Right lobe of liver (tissue), 6 donors: ENCODE data around the gene ITPKB. TPM values are rescaled to one million over a fixed set of nuclear protein-coding genes. Genes with fewer than 3 reads are reported as not detected.

Experiments
- ATAC-seq, 4 donors: fragments of 200-7000 bp; cut with Tn5 transposase; one replicate each; pipeline ENCODE4 v1.9.1; 2020; ENCODE audit warnings: mild to moderate bottlenecking in 4 of 4, moderate library complexity in 4 of 4
- DNase-seq, 3 donors: peaks; one replicate each; pipeline ENCODE4 v3.0.0-alpha.2; 2020
- H3K27ac ChIP-seq, 3 donors: fragments of 200-600 bp; one replicate each; pipeline ENCODE4 v1.8.0; 2022
- H3K27me3 ChIP-seq, 2 donors: fragments of 200-600 bp; one replicate each; pipeline ENCODE4 v1.8.0; 2022
- H3K36me3 ChIP-seq, 4 donors: fragments of 200-600 bp; sonication (generic) in 1 of 4; one replicate each; pipeline versions ENCODE4 v1.5.1 to v1.8.0; 2017 to 2022; ENCODE audit warnings: control low read depth in 1 of 4
- H3K4me1 ChIP-seq, 4 donors: fragments of 200-600 bp; sonication (generic) in 1 of 4; one replicate each; pipeline versions ENCODE4 v1.5.1 to v1.8.0; 2017 to 2022; ENCODE audit warnings: control low read depth in 1 of 4
- H3K4me3 ChIP-seq, 3 donors: fragments of 200-600 bp; one replicate each; pipeline ENCODE4 v1.8.0; 2022
- H3K9me3 ChIP-seq, 4 donors: fragments of 200-600 bp; sonication (generic) in 1 of 4; one replicate each; pipeline versions ENCODE4 v1.5.1 to v1.8.0; 2017 to 2022; ENCODE audit warnings: control low read depth in 1 of 4
- POLR2A ChIP-seq: fragments of 450-650 bp; IDR thresholded peaks from one replicate; pipeline ENCODE4 v1.6.1; 2017; ENCODE audit warnings: antibody characterized with exemption, mild to moderate bottlenecking
- WGBS: methylation state at CpG from one replicate; pipeline ENCODE4 v1.1.6; 2018; ENCODE audit warnings: low coverage, low lambda C conversion rate; ENCODE audit not compliant: insufficient coverage; ENCODE audit errors: missing lambda C conversion rate; 5-methylcytosine and 5-hydroxymethylcytosine counted together
- intact Hi-C, 2 donors: fragments of 100-400 bp; cut with DNase I; formaldehyde crosslinking; loops; one replicate each; pipeline versions ENCODE4 v1.11.2 to v1.14.1; 2022
- total RNA-seq, 6 experiments: library from RNA; depleted of rRNA in 2 of 6; stranded (reverse); fragments of >200 nt in 2 of 6; fragmentation: NEBNext Ultra II Directional in 3 of 6; extraction: Animal tissue kit (Norgen Biotek cat#: 25700) in 3 of 6; gene quantifications; one replicate each; pipeline versions ENCODE4 v1.1.0 to v1.2.4, GENCODE V29; 2016 to 2023
- TF ChIP-seq, protein P1 (sequence below), 4 donors: fragments of 200-600 bp in 3 of 4; fragments of 450-650 bp in 1 of 4; IDR thresholded peaks; one replicate each; pipeline versions ENCODE4 v1.5.1 to v1.8.0; 2016 to 2022; ENCODE audit warnings: antibody characterized with exemption in 4 of 4, mild to moderate bottlenecking in 2 of 4
- donor health status: DM: no; HTN: yes; CAD: no.
- donor health status: DM: no; HTN: no; CAD: no.
- donor health status: DM: no; HTN: no; CAD: no.
- donor health status: DM: no; HTN: yes; CAD: no.
- donor health status: DM: no; HTN: yes; CAD: no.

Gene ITPKB
- total RNA-seq, 6 experiments from 2014 or later, result 2.1 to 4.1 (median 3.4) TPM

DNA sequence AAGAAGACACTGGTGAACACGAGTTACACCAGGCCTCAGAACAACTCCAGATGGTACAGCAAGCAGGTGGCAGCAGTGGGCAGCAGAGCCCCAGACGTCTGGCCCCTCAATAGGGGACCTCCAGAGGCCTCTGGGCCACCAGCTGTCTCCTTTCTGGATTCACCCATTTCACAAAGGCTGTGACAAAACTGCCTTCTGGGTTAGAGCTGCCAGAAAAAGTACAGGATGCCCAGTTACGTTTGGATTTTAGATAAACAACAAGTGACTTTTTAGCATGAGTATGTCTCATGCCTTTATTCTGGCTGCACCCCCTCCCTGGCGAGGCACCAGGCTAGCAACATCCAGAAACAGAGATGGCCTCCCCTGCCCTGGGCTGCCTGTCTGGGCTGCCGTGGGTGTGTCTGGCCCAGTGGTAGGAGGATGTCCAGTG lies 30.1 kb downstream of the ITPKB start:
- intact Hi-C loops, result no loop called here
- H3K4me1 ChIP-seq, result peaks cover 0 to 3% (median 0%) of the 10 kb centered on the region in 4 donors
- WGBS, result 0% methylated on average over 1 of the region's 5 CpGs
- ATAC-seq (no peak), DNase-seq (no peak)
- TF ChIP-seq POLR2A, result no peak
- TF ChIP-seq, protein P1, sequence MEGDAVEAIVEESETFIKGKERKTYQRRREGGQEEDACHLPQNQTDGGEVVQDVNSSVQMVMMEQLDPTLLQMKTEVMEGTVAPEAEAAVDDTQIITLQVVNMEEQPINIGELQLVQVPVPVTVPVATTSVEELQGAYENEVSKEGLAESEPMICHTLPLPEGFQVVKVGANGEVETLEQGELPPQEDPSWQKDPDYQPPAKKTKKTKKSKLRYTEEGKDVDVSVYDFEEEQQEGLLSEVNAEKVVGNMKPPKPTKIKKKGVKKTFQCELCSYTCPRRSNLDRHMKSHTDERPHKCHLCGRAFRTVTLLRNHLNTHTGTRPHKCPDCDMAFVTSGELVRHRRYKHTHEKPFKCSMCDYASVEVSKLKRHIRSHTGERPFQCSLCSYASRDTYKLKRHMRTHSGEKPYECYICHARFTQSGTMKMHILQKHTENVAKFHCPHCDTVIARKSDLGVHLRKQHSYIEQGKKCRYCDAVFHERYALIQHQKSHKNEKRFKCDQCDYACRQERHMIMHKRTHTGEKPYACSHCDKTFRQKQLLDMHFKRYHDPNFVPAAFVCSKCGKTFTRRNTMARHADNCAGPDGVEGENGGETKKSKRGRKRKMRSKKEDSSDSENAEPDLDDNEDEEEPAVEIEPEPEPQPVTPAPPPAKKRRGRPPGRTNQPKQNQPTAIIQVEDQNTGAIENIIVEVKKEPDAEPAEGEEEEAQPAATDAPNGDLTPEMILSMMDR (IDR thresholded peaks at IDR 0.05), result no peak
- H3K27me3 ChIP-seq, result no peaks in the 10 kb centered on the region
- no peaks in the 10 kb centered on the region for H3K36me3 ChIP-seq
- H3K9me3 ChIP-seq, result no peaks in the 10 kb centered on the region
- H3K4me3 ChIP-seq, result no peak overlapping the region
- no peak overlapping the region for H3K27ac ChIP-seq

GRCh38 chr1:226708342-226708780 lies 30.7 kb downstream of the ITPKB start:
- WGBS, result 36% methylated on average over 5 of the region's 6 CpGs
- H3K9me3 ChIP-seq, result no peaks in the 10 kb centered on the region
- no peaks in the 10 kb centered on the region for H3K27me3 ChIP-seq
- no peak overlapping the region for H3K4me3 ChIP-seq
- peaks cover 0 to 3% (median 0%) of the 10 kb centered on the region in 4 donors for H3K4me1 ChIP-seq
- H3K27ac ChIP-seq, result no peak overlapping the region
- TF ChIP-seq POLR2A, result no peak
- TF ChIP-seq, protein P1 (IDR thresholded peaks at IDR 0.05), result no peak
- ATAC-seq (no peak), DNase-seq (no peak)
- intact Hi-C loops, result no loop called here
- no peaks in the 10 kb centered on the region for H3K36me3 ChIP-seq

DNA sequence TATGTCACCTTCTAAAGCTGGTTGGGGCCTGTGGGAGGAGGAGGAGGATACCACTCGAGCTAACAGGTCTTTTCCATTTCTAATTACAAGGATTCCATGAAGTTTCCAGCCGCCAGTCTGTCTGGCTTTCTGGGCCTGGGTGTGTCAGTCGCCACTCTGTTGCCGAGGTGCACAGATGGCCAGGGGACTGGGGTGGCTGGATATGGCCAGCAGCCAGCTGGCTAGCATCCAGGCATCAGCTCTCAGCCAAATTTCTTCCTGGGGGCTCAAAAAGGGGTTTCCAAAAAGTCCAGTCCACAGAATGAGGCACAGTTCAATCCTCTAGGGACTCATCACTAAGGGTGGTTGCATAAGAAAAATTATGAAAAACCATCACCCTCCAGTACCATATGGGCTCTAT lies 32.4 kb downstream of the ITPKB start:
- intact Hi-C loops, result no loop called here
- TF ChIP-seq, protein P1 (IDR thresholded peaks at IDR 0.05), result no peak
- TF ChIP-seq POLR2A, result no peak
- Histone ChIP-seq H3K27me3 (no peaks in the 10 kb centered on the region), H3K4me1 (peaks cover 0 to 9% (median 0%) of the 10 kb centered on the region in 4 donors), H3K9me3 (no peaks in the 10 kb centered on the region), H3K36me3 (no peaks in the 10 kb centered on the region), H3K4me3 (no peak overlapping the region), H3K27ac (no peak overlapping the region)
- no peak for ATAC-seq
- no peak for DNase-seq
- WGBS, result no CpG with 5 or more reads among the region's 4 CpGs

GRCh38 chr1:226704169-226704937 lies 34.7 kb downstream of the ITPKB start:
- Histone ChIP-seq H3K36me3 (no peaks in the 10 kb centered on the region), H3K9me3 (no peaks in the 10 kb centered on the region), H3K27ac (peak overlapping the region in 1 of 3 donors; percentile 94), H3K4me3 (no peak overlapping the region), H3K27me3 (no peaks in the 10 kb centered on the region), H3K4me1 (peaks cover 0 to 6% (median 0%) of the 10 kb centered on the region in 4 donors)
- intact Hi-C loops, result no loop called here
- DNase-seq (no peak), ATAC-seq (no peak)
- WGBS, result 73% methylated on average over 10 of the region's 10 CpGs
- TF ChIP-seq, protein P1 (IDR thresholded peaks at IDR 0.05), result no peak
- TF ChIP-seq POLR2A, result no peak
